Measurements from ENCODE around the gene ART3.

Gene ART3

GRCh38 chr4:76061421-76061820 is 13.1 kb upstream of the ART3 start:
- peaks cover 7% of the 10 kb centered on the region; the same call in 1 of the 2 replicates for H3K9me3 ChIP-seq (ENCODE audit: insufficient read depth, low read length)
- H3K4me3 ChIP-seq (ENCODE audit: insufficient read length, low read depth), result no peak overlapping the region
- no peaks in the 10 kb centered on the region for H3K27me3 ChIP-seq (ENCODE audit: insufficient read depth, insufficient read length)
- no peak for DNase-seq (ENCODE audit: low read depth, low spot score)
- TF ChIP-seq YY1 (IDR thresholded peaks at IDR 0.05; ENCODE audit: insufficient read depth, insufficient read length) (no peak), SUZ12 (IDR thresholded peaks at IDR 0.05; ENCODE audit: extremely low read depth, insufficient read depth, insufficient read length) (no peak), ZNF274 (IDR thresholded peaks at IDR 0.05; ENCODE audit: low read depth, low read length) (no peak)
- H3K36me3 ChIP-seq (ENCODE audit: insufficient read depth, insufficient read length, low read length), result no peaks in the 10 kb centered on the region
- H3K4me1 ChIP-seq (ENCODE audit: insufficient read depth, insufficient read length), result no peaks in the 10 kb centered on the region
- no peak overlapping the region for H3K9ac ChIP-seq (ENCODE audit: insufficient read length, low read depth)

GRCh38 chr4:76061982-76062381 is 12.5 kb upstream of the ART3 start:
- H3K9ac ChIP-seq (ENCODE audit: insufficient read length, low read depth), result no peak overlapping the region
- no peaks in the 10 kb centered on the region for H3K36me3 ChIP-seq (ENCODE audit: insufficient read depth, insufficient read length, low read length)
- H3K4me3 ChIP-seq (ENCODE audit: insufficient read length, low read depth), result no peak overlapping the region
- no peaks in the 10 kb centered on the region for H3K27me3 ChIP-seq (ENCODE audit: insufficient read depth, insufficient read length)
- no peaks in the 10 kb centered on the region for H3K4me1 ChIP-seq (ENCODE audit: insufficient read depth, insufficient read length)
- H3K9me3 ChIP-seq (ENCODE audit: insufficient read depth, low read length), result peaks cover 12% of the 10 kb centered on the region; the same call in 1 of the 2 replicates
- DNase-seq (ENCODE audit: low read depth, low spot score), result no peak
- TF ChIP-seq YY1 (IDR thresholded peaks at IDR 0.05; ENCODE audit: insufficient read depth, insufficient read length) (no peak), SUZ12 (IDR thresholded peaks at IDR 0.05; ENCODE audit: extremely low read depth, insufficient read depth, insufficient read length) (no peak), ZNF274 (IDR thresholded peaks at IDR 0.05; ENCODE audit: low read depth, low read length) (no peak)

- Histone ChIP-seq H3K9me3 (ENCODE audit: insufficient read depth, low read length) (peaks cover 12% of the 10 kb centered on the region; the same call in 1 of the 2 replicates), H3K4me1 (ENCODE audit: insufficient read depth, insufficient read length) (no peaks in the 10 kb centered on the region), H3K36me3 (ENCODE audit: insufficient read depth, insufficient read length, low read length) (no peaks in the 10 kb centered on the region), H3K4me3 (ENCODE audit: insufficient read length, low read depth) (no peak overlapping the region), H3K27me3 (ENCODE audit: insufficient read depth, insufficient read length) (no peaks in the 10 kb centered on the region), H3K9ac (ENCODE audit: insufficient read length, low read depth) (no peak overlapping the region)
- DNase-seq (ENCODE audit: low read depth, low spot score), result no peak
- no peak for TF ChIP-seq SUZ12 (IDR thresholded peaks at IDR 0.05; ENCODE audit: extremely low read depth, insufficient read depth, insufficient read length)
- no peak for TF ChIP-seq ZNF274 (IDR thresholded peaks at IDR 0.05; ENCODE audit: low read depth, low read length)
- TF ChIP-seq YY1 (IDR thresholded peaks at IDR 0.05; ENCODE audit: insufficient read depth, insufficient read length), result no peak
Observed at GRCh38 chr4:76066546-76066945, 8.0 kb upstream of the ART3 start.

GRCh38 chr4:76067652-76068286 is 6.7 kb upstream of the ART3 start:
- peak; percentile 52 for DNase-seq (ENCODE audit: low read depth, low spot score)
- no peaks in the 10 kb centered on the region for H3K36me3 ChIP-seq (ENCODE audit: insufficient read depth, insufficient read length, low read length)

GRCh38 chr4:76072760-76073159 is 1.7 kb upstream of the ART3 start:
- no peaks in the 10 kb centered on the region for H3K9me3 ChIP-seq (ENCODE audit: insufficient read depth, low read length)
- H3K9ac ChIP-seq (ENCODE audit: insufficient read length, low read depth), result no peak overlapping the region
- H3K4me1 ChIP-seq (ENCODE audit: insufficient read depth, insufficient read length), result no peaks in the 10 kb centered on the region
- TF ChIP-seq YY1 (IDR thresholded peaks at IDR 0.05; ENCODE audit: insufficient read depth, insufficient read length) (no peak), ZNF274 (IDR thresholded peaks at IDR 0.05; ENCODE audit: low read depth, low read length) (no peak), SUZ12 (IDR thresholded peaks at IDR 0.05; ENCODE audit: extremely low read depth, insufficient read depth, insufficient read length) (no peak)
- no peaks in the 10 kb centered on the region for H3K27me3 ChIP-seq (ENCODE audit: insufficient read depth, insufficient read length)
- H3K4me3 ChIP-seq (ENCODE audit: insufficient read length, low read depth), result no peak overlapping the region
- no peaks in the 10 kb centered on the region for H3K36me3 ChIP-seq (ENCODE audit: insufficient read depth, insufficient read length, low read length)
- peak; percentile 57 for DNase-seq (ENCODE audit: low read depth, low spot score)

More at GRCh38 chr4:76067652-76068286, 6.7 kb upstream of the ART3 start:
- no peak for TF ChIP-seq ZNF274 (IDR thresholded peaks at IDR 0.05; ENCODE audit: low read depth, low read length)
- no peak for TF ChIP-seq YY1 (IDR thresholded peaks at IDR 0.05; ENCODE audit: insufficient read depth, insufficient read length)
- Histone ChIP-seq H3K9me3 (ENCODE audit: insufficient read depth, low read length) (peaks cover 12% of the 10 kb centered on the region; the same call in 1 of the 2 replicates), H3K4me3 (ENCODE audit: insufficient read length, low read depth) (no peak overlapping the region), H3K9ac (ENCODE audit: insufficient read length, low read depth) (no peak overlapping the region), H3K27me3 (ENCODE audit: insufficient read depth, insufficient read length) (no peaks in the 10 kb centered on the region), H3K4me1 (ENCODE audit: insufficient read depth, insufficient read length) (no peaks in the 10 kb centered on the region)

- H3K27me3 ChIP-seq (ENCODE audit: insufficient read depth, insufficient read length), result no peaks in the 10 kb centered on the region
- DNase-seq (ENCODE audit: low read depth, low spot score), result no peak
- H3K9me3 ChIP-seq (ENCODE audit: insufficient read depth, low read length), result no peaks in the 10 kb centered on the region
- no peaks in the 10 kb centered on the region for H3K4me1 ChIP-seq (ENCODE audit: insufficient read depth, insufficient read length)
- H3K36me3 ChIP-seq (ENCODE audit: insufficient read depth, insufficient read length, low read length), result no peaks in the 10 kb centered on the region
- no peak overlapping the region for H3K9ac ChIP-seq (ENCODE audit: insufficient read length, low read depth)
- no peak for TF ChIP-seq SUZ12 (IDR thresholded peaks at IDR 0.05; ENCODE audit: extremely low read depth, insufficient read depth, insufficient read length)
- no peak for TF ChIP-seq ZNF274 (IDR thresholded peaks at IDR 0.05; ENCODE audit: low read depth, low read length)
- TF ChIP-seq YY1 (IDR thresholded peaks at IDR 0.05; ENCODE audit: insufficient read depth, insufficient read length), result no peak
- no peak overlapping the region for H3K4me3 ChIP-seq (ENCODE audit: insufficient read length, low read depth)
Observed at GRCh38 chr4:76074993-76075600, 588 bp downstream of the ART3 start.

- TF ChIP-seq YY1 (IDR thresholded peaks at IDR 0.05; ENCODE audit: insufficient read depth, insufficient read length), result no peak
- TF ChIP-seq ZNF274 (IDR thresholded peaks at IDR 0.05; ENCODE audit: low read depth, low read length), result no peak
- TF ChIP-seq SUZ12 (IDR thresholded peaks at IDR 0.05; ENCODE audit: extremely low read depth, insufficient read depth, insufficient read length), result no peak
- no peaks in the 10 kb centered on the region for H3K27me3 ChIP-seq (ENCODE audit: insufficient read depth, insufficient read length)
- H3K36me3 ChIP-seq (ENCODE audit: insufficient read depth, insufficient read length, low read length), result no peaks in the 10 kb centered on the region
- no peak for DNase-seq (ENCODE audit: low read depth, low spot score)
- H3K9me3 ChIP-seq (ENCODE audit: insufficient read depth, low read length), result no peaks in the 10 kb centered on the region
- H3K4me3 ChIP-seq (ENCODE audit: insufficient read length, low read depth), result no peak overlapping the region
- H3K9ac ChIP-seq (ENCODE audit: insufficient read length, low read depth), result no peak overlapping the region
- H3K4me1 ChIP-seq (ENCODE audit: insufficient read depth, insufficient read length), result no peaks in the 10 kb centered on the region
Observed at GRCh38 chr4:76078033-76078613, 3.6 kb downstream of the ART3 start.
